GM18873 (cell line): Measurements from ENCODE around the gene LACTBL1.
"Not testable (repeated sequence)": the region's sequence is repeated elsewhere in the genome, so short reads cannot be mapped to it uniquely, and the experiment has no call there.

Experiments used
- ATAC-seq: cut with Tn5 transposase; IDR thresholded peaks from one replicate; pipeline ENCODE4 v1.9.1; 2021; ENCODE audit warnings: mild to moderate bottlenecking, moderate library complexity, moderate number of reproducible peaks; ENCODE audit not compliant: unreplicated experiment, low FRiP score

LACTBL1 gene

GRCh38 chr1:22972760-22973159 lies at the start of gene LACTBL1:
LACTBL1 (minus strand) TSS chr1:22972866; CDS start chr1:22972316, 550 bp downstream.
- no peak for ATAC-seq

GRCh38 chr1:23021834-23022233 lies 49.2 kb upstream of the LACTBL1 start:
- no peak for ATAC-seq

GRCh38 chr1:23020706-23021405 lies 48.2 kb upstream of the LACTBL1 start:
- no peak for ATAC-seq

GRCh38 chr1:23019863-23020625 lies 47.4 kb upstream of the LACTBL1 start:
- peak; percentile 16 for ATAC-seq

- peak; percentile 78 for ATAC-seq
Observed at GRCh38 chr1:23019094-23019862, 46.6 kb upstream of the LACTBL1 start, which contains the start of gene KDM1A. KDM1A (plus strand) TSS chr1:23019468; CDS start chr1:23019597, 129 bp downstream.

GRCh38 chr1:23018661-23019093 lies 46.0 kb upstream of the LACTBL1 start:
- ATAC-seq = no peak

GRCh38 chr1:23013657-23014056 lies 41.0 kb upstream of the LACTBL1 start:
- no peak for ATAC-seq

- not testable (repeated sequence) for ATAC-seq
Observed at GRCh38 chr1:23010025-23010424, 37.4 kb upstream of the LACTBL1 start.

- ATAC-seq = no peak
Observed at GRCh38 chr1:23008901-23009300, 36.2 kb upstream of the LACTBL1 start.

- no peak for ATAC-seq
Observed at GRCh38 chr1:23007106-23007505, 34.4 kb upstream of the LACTBL1 start.

- ATAC-seq = not testable (repeated sequence)
Observed at GRCh38 chr1:23004769-23005168, 32.1 kb upstream of the LACTBL1 start.

- no peak for ATAC-seq
Observed at GRCh38 chr1:23004112-23004511, 31.4 kb upstream of the LACTBL1 start.

GRCh38 chr1:23002218-23002617 lies 29.6 kb upstream of the LACTBL1 start:
- ATAC-seq = not testable (repeated sequence)

- not testable (repeated sequence) for ATAC-seq
Observed at GRCh38 chr1:23000133-23000532, 27.5 kb upstream of the LACTBL1 start.

- ATAC-seq = not testable (repeated sequence)
Observed at GRCh38 chr1:22997528-22997927, 24.9 kb upstream of the LACTBL1 start.

- ATAC-seq = no peak
Observed at GRCh38 chr1:22995774-22996173, 23.1 kb upstream of the LACTBL1 start.

GRCh38 chr1:22993220-22993795 lies 20.6 kb upstream of the LACTBL1 start:
- ATAC-seq = not testable (repeated sequence)

- ATAC-seq = not testable (repeated sequence)
Observed at GRCh38 chr1:22992384-22992783, 19.7 kb upstream of the LACTBL1 start.

- ATAC-seq = no peak
Observed at GRCh38 chr1:22983944-22984343, 11.3 kb upstream of the LACTBL1 start.

- not testable (repeated sequence) for ATAC-seq
Observed at GRCh38 chr1:22980471-22980790, 7.8 kb upstream of the LACTBL1 start.

- ATAC-seq = no peak
Observed at GRCh38 chr1:22978299-22978698, 5.6 kb upstream of the LACTBL1 start.
